SIG-M5 (cell line): ENCODE results near the gene C2CD4C.
"Not testable (repeated sequence)": the region's sequence is repeated elsewhere in the genome, so short reads cannot be mapped to it uniquely, and the experiment has no call there.

ENCODE experiments used
- DNase-seq: peaks from one replicate; lab custom pipeline; 2025; lab: John Stamatoyannopoulos, UW

C2CD4C gene

DNA sequence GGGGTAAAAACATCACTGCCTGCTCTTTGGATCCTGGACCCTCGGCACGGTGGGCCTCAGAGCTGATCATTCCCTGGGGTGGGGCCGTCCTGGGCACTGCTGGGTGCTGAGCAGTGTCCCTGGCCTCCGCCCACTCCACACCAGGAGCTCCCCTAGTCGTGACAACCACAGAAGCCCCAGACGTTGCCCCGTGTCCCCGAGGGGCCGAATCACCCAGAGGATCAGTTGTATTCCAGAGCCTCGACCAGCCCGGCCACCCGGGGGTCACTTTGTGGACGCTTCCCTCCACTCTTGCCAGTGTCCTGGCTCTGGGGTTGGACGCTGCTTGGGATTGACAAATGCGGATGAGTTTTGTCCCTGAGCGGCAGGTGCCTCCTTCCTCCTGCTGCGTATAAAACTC lies 10.2 kb downstream of the C2CD4C start:
- DNase-seq, result no peak

DNA sequence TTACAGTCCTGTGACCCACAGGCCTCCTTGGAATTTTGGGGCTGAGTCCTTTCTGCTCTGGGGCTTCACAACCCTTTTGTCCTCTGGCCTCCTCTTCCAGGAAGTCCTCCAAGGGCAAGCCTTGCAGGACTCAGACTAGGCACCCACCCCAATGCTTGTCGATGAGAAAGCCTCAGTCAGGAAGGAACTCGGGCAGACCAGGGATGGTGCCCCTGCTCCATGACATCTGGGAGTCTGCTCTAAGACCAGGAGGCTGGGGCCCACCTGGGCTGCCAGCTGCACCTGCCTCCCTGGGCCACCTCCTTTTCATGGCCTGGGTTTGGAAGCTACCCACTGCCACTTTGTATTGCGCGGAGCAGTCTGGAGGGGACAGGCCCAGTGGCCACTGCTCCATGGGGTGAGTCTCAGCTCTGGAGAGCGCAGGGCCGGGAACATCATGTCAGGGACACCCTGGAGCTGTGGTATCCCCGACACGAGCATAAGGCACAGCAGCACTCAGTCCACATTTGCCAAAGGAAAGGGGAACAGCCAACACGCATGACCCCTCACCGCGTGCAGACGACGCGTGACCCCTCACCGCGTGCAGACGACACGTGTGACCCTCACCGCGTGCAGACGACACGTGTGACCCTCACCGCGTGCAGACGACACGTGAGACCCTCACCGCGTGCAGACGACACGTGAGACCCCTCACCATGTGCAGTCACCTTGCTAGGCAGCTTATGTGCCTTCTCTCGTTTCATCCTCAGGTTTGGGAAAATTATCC lies 10.8 kb downstream of the C2CD4C start:
- no peak for DNase-seq

DNA sequence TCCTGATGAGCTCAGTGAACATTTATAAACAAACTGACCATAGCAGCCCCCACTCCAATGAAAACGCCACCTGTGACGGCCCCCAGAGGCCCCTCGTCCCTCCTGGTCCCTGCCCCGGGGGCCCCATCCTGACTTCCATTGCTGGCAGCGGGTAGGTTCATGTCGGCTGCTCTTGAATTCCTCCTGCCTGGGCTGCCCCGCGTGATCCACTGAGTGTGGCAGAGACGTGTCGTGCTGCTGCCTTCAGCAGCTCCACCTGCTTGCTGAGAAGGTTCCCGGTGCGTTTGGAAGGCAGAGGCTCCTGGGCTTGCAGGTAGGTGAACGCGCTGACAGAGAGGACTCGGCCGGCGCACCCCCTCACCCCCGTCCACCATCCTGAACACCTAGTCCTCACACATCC lies 11.6 kb downstream of the C2CD4C start:
- no peak for DNase-seq

DNA sequence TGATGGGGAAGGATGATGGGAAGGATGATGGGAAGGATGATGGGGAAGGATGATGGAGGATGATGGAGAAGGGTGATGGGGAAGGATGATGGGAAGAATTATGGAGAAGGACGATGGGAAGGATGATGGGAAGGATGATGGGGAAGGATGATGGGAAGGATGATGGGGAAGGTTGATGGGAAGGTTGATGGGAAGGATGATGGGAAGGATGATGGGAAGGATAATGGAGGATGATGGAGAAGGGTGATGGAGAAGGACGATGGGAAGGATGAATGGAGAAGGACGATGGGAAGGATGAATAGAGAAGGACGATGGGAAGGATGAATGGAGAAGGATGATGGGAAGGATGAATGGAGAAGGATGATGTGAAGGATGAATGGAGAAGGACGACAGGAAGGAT lies 13.5 kb downstream of the C2CD4C start:
- no peak for DNase-seq

- not testable (repeated sequence) for DNase-seq
Measured at GRCh38 chr19:394857-395256, 14.1 kb downstream of the C2CD4C start.

DNA sequence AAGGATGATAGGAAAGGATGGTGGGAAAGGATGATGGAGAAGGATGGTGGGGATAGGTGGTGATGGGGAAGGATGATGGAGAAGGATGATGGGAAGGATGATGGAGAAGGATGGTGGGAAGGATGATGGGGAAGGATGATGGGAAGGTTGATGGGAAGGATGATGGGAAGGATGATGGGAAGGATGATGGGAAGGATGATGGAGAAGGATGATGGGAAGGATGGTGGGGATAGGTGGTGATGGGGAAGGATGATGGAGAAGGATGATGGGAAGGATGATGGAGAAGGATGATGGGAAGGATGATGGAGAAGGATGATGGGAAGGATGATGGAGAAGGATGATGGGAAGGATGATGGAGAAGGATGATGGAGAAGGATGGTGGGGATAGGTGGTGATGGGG lies 15.4 kb downstream of the C2CD4C start:
- DNase-seq, result not testable (repeated sequence)

DNA sequence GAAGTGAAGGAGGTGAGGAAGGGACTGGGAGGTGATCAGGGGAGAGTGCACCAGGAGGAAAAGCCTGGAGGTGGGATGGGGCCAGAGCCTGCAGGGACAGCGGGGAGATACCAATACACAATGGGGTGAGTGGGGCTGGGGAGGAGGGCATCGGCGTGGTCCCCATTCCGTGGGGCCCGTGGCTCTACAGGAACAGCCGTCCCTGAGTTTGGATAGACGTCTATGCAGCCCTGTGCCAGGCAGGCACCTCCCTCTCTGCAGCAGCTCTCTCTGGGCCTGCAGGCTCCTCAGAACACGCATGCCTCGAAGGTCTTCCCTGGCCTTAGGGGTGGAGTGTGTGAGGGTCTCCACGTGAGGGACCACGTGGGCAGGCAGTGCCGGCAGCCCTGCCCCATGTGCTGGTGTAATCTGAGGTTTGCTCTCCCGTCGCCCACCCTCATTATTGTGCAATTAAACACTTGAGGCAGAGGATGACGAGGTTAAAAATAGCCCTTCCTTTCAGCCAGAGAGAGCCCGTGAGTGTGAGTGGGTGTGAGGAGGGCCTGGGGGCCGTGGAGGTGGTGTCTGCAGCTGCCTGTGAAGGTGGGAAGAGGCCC lies 16.5 kb downstream of the C2CD4C start:
- no peak for DNase-seq

- no peak for DNase-seq
Measured at GRCh38 chr19:391726-392374, 17.1 kb downstream of the C2CD4C start.

DNA sequence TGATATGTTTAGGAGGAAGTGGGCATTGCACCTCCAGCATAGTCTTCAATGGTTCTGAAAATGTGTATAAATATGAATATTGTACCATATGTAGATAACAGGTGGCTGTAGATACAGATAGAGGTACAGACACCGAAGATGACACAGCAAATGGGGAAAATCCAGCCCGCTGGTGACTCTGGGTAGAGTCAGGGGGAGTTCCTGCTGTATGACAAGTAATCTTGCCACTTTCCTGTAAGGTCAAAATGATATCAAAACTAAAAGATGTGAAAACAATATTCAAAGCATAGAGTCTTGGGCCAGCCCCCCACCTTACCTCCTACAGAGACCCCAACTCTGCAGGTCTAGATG lies 17.8 kb downstream of the C2CD4C start:
- no peak for DNase-seq

DNA sequence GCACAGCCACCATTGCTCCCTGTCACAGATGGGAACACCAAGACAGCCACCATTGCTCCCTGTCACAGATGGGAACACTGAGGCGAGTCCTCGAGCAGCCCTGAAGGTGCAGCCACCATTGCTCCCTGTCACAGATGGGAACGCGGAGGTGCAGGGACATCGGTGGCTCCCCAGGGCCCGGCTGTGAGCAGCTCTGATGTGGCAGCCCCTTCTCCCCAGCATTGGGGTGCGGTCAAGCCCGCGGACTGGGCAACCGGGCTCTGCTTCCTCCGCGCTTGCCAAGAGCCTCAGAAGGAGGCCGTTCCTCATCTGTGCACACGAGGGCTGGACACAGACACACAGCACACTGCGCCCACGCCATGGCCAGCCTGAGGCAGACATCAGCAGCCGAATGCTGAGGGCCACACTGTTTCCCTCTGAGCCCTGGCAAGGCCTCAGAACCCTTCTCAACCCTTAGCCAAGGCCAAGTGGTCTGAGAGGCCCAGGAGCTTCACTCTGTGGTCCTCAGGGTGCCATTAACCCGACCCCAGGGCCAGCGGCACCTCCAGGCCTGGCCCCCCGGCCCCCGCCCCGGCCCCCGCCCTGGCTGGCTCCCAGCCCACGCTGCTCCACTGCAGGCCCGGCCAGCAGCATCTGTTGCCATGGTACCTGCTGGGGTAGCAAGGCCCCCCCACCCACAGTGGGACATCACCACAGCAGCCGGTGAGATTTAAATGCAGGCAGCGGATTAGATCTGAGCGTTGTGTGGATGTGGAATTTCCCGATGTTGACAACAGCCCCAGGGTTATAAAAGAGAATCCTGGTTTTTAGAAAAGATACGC lies 18.4 kb downstream of the C2CD4C start:
- DNase-seq, result no peak

- DNase-seq, result no peak
Measured at GRCh38 chr19:389935-390289, 19.0 kb downstream of the C2CD4C start.

GRCh38 chr19:389255-389934 lies 19.6 kb downstream of the C2CD4C start:
- DNase-seq, result no peak

DNA sequence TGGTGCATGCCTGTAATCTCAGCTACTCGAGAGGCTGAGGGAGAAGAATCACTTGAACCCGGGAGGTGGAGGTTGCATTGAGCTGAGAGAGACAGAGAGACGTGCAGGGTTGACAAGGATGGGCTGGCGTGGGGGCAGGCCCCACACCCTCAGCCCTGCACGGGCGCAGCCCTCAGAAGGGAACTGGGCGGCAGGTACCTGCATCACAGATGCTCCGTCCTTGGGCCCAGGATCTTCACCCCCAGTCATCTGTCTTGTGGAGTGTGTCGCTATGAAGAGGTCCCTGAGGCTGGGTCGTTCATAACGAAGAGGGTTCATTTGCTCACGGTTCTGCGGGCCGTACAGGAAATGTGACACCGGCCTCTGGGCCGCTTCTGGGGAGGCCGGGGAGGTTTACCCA lies 20.3 kb downstream of the C2CD4C start:
- DNase-seq, result no peak

- DNase-seq, result no peak
Measured at GRCh38 chr19:387777-388176, 21.2 kb downstream of the C2CD4C start.

DNA sequence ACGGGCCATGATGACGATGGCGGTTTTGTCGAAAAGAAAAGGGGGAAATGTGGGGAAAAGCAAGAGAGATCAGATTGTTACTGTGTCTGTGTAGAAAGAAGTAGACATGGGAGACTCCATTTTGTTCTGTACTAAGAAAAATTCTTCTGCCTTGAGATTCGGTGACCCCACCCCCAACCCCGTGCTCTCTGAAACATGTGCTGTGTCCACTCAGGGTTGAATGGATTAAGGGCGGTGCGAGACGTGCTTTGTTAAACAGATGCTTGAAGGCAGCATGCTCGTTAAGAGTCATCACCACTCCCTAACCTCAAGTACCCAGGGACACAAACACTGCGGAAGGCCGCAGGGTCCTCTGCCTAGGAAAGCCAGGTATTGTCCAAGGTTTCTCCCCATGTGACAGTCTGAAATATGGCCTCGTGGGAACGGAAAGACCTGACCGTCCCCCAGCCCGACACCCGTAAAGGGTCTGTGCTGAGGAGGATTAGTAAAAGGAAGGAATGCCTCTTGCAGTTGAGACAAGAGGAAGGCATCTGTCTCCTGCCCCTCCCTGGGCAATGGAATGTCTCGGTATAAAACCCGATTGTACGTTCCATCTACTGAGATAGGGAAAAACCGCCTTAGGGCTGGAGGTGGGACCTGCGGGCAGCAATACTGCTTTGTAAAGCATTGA lies 22.2 kb downstream of the C2CD4C start:
- not testable (repeated sequence) for DNase-seq

DNA sequence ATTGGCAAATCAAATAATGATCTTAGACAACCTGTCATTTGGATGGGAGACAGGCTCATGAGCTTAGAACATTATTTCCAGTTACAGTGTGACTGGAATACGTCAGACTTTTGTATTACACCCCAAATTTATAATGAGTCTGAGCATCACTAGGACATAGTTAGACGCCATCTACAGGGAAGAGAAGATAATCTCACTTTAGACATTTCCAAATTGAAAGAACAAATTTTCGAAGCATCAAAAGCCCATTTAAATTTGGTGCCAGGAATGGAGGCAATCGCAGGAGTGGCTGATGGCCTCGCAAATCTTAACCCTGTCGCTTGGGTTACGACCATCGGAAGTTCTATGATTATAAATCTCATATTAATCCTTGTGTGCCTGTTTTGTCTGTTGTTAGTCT lies 22.8 kb downstream of the C2CD4C start:
- not testable (repeated sequence) for DNase-seq

GRCh38 chr19:384799-385169 lies 24.2 kb downstream of the C2CD4C start:
- no peak for DNase-seq

DNA sequence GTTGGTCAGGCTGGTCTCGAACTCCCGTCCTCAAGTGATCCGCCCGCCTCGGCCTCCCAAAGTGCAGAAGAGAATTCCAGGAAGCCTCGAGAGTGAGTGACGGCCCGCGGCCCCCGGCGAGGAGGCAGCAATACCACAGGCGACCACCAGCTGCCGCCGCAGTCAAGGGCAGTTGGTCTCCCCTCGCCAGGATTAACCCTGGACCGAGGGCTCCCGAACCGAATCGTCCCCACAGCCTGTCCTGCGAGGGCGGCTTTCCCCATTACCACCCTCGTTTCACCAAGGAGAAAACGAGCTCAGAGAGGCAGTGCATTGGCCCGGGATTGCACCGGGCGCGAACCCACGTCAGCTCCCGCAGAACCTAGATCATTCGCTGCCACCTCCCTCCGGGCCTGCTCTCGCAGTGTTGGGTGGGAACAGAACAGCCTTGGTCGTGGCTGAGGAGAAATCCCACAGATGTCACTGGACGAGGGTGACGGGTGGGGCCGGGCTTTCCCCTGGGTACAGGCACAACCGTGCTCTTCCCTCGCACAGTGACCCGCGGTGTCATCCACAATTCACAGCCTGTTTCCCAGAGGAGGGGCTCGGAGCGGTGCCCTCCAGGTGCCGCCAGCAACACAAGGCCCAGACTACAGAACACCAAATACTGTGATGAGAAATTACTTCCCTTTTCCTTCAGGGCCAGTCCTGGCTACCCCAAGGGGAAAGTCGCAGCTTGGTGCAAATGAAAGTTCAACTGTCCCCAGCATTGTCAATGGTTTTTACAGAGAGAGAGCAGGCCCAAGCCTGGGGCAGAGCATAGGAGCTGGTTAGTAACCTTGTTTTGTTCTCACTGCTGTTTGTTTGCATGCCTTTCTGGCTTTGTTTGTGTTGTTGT lies 24.8 kb downstream of the C2CD4C start:
- DNase-seq, result no peak

- DNase-seq, result no peak
Measured at GRCh38 chr19:383040-383439, 25.9 kb downstream of the C2CD4C start.

DNA sequence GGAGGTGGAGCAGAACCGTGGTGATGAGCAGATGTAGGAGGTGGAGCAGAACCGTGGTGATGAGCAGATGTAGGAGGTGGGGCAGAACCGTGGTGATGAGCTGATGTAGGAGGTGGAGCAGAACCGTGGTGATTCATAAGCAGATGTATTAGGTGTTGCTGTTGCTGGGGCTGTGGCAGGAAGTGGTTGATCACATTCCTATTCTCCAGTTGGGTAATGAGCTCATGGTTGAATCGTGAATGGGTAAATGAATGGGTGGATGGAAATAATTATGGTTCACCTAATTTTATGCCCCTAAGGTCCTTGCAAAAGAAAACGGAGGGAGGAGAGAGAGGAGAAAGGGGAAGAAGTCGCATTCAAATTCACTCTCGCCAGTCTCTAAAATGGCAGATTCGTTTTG lies 26.4 kb downstream of the C2CD4C start:
- not testable (repeated sequence) for DNase-seq

DNA sequence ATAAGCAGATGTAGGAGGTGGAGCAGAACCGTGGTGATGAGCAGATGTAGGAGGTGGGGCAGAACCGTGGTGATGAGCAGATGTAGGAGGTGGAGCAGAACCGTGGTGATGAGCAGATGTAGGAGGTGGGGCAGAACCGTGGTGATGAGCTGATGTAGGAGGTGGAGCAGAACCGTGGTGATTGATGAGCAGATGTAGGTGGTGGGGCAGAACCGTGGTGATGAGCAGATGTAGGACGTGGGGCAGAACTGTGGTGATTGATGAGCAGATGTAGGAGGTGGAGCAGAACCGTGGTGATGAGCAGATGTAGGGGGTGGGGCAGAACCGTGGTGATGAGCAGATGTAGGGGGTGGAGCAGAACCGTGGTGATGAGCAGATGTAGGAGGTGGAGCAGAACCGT lies 27.0 kb downstream of the C2CD4C start:
- not testable (repeated sequence) for DNase-seq
